SIG-M5 (cell line): ENCODE data around the gene SLC35F6.

ENCODE experiments used
- DNase-seq: peaks from one replicate; lab custom pipeline; 2025; lab: John Stamatoyannopoulos, UW

SLC35F6 gene, protein sequence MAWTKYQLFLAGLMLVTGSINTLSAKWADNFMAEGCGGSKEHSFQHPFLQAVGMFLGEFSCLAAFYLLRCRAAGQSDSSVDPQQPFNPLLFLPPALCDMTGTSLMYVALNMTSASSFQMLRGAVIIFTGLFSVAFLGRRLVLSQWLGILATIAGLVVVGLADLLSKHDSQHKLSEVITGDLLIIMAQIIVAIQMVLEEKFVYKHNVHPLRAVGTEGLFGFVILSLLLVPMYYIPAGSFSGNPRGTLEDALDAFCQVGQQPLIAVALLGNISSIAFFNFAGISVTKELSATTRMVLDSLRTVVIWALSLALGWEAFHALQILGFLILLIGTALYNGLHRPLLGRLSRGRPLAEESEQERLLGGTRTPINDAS

DNA sequence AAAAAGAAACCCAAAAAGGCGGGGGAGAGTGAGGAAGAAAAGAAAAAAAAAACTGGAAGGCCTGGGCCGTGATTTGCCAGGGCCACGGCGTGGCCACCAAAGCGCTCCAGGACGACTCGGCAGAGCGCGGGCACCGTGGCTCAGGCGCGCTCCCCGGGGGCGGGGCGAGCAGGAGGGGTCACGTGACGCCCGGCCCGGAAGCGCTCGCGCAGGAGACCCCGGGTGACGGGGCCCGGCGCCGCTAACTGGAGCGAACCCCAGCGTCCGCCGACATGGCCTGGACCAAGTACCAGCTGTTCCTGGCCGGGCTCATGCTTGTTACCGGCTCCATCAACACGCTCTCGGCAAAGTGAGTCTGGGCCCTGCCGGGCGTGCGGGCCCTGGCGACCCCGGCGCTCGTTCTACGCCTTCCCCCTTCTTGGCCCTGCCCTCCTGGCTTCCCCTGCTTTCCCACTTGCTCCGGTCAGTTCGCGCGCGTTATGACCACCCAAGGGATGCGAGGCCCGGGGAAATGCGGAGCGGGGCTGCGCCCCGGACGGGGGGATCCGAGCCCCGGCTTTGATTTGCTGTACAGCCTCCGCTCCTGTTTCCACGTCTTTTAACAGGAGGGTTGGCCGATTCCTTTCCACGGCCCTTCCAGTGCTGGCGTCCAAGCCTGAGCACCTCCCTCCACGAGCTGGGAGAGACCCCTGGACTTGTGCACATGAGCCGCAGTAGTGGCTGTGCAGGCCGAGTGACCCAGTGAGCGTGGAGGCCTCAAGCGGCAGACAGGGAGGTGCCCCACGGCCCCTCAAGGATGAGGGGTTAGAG lies at the start of gene SLC35F6:
SLC35F6 (plus strand) TSS at position 207 of the 810 bp plus-strand sequence; CDS start at position 273, 66 bp downstream.
- no peak for DNase-seq

DNA sequence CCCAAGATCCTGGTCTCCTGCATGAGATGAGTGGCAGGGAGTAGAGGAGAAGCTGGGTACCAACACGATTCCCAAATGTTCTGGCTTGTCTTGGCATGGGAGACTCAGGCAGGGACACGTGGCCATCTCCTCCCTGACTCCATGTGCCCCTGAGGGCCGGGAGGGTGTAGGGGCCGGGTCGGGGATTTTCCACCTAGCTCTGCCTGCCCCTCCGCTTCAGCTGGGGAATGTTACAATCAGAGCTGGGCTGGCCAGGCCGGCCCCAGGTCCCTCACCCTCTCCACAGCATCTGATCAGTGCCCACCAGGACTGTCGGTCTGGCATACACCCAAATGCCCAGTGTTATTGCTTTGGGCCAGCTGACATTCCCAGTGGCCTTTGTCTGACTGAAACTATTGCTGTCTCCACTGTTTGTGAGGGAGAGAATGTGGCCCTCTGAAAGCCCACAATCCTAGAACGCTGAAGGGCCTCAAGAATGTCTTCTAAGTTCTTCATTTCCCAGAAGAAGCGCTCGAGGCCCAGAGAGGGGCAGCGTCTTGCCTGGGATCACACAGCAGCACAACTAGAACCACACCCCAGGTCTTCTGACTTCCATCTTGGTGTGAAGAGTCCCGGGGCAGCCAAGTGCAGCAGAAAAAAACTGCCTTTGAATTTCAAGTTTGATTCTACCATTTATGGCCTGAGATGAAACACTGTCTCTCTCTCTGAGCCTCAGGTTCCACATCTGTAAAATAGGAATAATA lies 48.4 kb upstream of the SLC35F6 start:
- no peak for DNase-seq

DNA sequence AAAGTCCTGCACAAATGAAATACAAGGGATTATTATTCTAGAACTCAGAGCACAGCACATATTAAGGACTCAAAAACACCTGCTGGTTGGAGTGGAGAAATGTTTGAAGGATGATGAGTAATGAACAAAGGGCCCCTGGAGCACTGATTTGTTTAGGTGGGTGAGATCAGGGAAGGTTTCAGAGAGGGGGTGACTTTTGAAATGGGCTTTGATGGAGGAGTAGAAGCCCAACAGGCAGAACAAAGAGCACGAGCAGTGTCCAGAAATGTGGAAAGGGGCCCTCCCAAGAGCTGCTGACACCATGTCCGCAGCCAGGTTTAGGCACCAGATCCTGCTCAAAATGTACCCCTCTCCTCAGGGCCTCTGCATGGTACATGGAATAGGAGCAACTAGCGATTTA lies 47.7 kb upstream of the SLC35F6 start:
- no peak for DNase-seq

DNA sequence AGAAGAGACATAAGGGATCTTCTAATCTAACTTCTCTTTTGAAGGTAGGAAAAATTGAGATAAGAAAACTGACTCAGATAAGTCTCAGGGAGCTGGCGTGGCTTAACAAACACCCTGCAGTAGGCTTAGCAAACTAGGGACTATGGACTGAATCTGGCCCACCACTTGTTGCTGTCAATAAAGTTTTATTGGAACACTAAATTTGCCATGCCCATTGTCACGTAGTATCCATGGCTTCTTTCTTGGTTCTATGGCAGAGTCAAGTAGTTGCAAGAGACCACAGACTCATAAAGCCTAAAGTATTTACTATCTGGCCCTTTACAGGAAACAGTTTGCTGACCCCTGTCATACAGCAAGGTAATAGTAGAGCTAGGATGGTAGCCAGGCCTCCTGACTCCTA lies 47.3 kb upstream of the SLC35F6 start:
- no peak for DNase-seq

DNA sequence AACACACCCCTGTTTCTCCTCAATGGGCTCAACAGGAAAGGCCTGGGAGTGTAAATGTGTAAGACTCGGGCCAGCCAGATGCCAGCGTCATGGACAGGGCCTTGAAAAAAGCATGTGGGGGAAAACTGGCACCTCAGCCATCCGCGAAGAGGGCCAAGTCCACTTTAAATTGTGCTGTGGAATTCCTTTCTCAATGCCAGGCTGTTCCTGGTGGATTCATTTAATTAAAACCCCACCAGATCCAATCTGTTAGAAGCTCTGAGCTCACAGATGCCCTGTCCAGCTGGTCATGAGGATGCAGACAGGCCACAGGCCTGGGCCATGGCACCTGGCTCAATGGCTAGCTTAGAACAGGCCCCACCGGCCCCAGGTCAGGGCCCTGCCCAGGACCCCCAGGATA lies 46.7 kb upstream of the SLC35F6 start:
- no peak for DNase-seq

DNA sequence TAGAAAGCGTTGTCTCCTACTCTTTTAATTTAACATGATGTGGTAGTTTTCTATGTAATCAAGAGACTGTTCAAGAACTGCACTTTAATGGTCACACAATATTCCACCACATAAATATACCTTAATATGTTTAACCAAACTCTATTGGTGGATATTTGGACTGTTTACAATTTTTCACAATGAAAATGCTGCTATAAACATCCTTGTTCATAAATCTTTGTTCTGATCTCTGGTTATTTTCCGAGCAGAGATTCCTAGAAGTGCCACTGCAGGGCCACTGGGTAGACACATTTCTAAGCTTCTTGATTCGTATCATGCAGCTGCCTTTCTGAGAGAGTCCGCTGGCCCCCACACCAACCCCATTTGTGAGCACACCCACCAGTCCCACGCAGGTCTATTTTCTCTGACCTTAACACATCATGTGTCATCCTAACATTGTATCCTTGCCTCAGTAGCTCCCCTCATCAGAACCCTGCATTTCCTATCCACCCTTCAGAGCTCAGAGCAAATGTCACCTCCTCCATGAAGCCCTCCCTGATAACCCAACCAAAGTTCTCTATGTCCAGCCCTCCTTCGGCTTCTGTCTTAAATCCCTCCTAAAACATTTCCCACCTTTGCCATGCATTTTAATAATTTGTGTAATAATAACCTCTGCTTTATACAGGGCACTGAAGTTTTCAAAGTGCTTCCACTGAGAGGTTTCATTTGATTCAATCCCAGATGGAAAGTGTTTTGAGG lies 45.0 kb upstream of the SLC35F6 start:
- DNase-seq = no peak

DNA sequence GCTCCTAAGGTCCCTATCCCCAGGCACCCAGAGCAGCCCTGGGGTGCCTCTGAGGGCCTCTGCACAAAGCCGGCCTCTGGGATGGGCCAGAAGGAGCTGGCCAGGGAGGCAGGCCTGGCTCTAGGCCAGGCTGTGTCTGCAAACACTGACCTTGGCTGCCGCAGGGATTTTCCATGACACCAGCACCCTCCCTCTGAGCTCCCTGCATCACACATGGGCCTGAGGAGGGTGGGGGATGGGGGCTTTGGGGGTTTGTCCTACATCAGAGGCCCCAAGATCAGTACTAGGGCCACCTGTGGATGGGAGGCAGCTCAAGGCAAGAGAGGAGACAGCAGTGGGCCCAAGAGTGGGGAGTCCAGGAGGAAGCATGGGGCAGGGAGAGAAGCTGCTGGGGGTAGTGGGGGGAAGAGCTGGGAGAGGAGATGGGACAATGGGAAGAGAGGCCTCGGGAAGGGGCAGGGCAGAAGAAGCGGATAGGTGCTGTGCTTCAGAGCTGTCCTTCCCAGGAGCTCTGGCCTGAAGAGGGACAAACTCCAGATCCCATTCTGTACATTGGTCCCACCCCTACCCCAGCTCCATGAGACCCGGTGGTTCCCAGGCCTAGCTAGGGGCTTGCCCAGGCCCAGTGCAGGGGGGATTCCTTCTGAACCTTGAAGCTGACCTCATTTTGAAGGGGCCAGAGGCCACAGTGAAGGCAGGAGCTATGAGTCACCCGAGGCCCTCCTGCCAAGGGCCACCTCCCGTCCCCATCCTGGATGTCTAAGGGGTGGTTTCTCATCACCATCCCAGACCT lies 43.6 kb upstream of the SLC35F6 start:
- DNase-seq = no peak

DNA sequence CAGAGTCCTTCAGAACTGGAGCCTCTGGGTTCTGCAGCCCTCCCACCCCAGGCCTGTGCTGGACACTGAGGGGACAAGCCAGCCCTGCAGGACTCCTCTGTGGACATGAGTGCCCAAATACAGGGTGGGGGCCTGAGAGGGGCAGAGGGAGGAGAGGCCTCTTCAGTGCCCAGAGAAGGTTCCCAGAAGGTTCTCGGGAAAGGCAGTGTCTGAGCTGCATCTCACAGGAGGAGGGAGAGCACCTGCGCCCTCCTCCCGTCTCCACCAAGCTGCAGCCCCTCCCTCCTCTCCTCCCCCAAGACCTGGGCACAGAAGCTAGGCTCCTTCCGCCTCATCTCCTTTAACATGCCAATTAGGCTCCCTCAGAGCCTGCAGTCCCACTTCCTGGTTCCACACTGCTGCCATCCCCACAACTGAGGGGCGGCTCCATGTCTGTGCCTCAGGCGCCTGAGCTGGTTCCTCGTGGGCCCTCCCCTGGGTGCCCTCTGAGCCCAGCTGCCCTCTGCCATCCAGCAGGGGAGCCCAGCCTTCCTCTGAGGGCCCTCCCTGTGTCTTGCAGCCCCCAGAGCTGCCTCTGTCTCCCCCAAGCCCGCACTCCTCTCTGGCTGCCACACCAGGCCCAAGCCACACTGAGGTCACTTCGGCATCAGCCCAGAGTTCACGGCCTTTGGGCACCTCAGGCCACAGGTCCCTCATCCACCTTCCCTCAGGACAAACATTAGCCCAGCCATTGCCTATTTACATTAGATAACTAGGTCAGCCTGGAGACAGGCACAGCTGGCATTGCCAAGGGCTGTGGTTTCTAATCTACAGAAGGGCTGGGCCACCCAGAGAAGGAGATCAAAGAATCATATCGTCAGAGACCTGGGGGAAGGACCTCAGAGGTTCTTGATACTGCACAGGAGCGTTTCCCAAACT lies 42.7 kb upstream of the SLC35F6 start:
- DNase-seq = no peak

DNA sequence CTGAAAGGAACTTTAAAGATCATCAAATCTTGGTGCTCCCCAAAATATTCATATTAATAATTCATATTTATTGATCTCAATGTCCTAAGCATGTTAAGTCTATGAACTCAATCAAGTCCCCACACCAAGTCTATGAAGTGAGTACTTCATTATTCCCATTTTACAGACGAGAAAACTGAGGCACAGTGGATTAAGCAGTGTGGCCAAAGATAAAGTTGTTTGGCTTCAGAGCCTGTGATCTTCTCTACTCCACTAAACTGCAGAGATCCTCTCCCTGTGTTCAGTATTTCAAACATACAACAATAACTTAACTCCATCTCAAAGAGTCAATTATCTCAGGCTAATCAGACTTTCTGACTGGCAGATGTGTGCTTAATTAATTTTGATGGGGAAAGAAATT lies 41.8 kb upstream of the SLC35F6 start:
- no peak for DNase-seq

DNA sequence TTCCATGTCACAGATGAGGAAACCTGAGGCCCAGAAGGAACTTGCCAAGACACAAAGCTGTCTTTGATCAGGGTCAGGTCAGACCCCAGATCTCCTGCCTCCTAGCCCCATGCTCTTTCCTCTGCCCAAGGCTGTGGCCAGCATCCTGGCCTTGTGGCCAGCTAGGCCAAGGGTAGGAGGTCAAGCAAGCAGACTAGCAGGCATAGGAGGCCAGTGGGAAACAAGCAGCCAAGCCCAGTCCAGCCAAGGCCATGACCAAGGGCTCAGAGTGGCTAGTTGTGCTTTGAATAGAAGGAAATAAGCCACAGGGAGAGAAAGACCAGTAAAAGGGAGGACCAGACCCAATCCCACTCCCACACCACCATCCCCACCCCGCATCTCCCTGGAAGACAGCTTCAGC lies 41.2 kb upstream of the SLC35F6 start:
- no peak for DNase-seq

DNA sequence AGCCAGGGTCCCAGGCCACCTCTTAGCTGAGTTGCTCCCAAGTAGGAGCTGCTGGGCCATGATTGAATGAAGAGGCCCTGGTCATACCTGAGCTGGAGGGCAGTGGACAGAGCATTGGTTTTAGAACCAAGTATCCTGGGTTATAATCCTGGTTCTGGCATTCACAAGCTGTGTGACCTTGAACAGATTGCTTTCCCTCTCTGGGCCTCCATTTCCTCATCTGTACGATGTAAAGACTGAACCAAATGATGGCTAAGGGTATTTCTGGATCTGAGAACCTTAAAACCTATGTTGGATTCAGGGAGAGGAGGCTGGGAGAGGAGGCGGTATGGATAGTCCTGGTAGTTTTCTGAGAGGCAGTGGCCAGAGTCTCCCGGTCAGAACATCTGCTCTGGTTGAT lies 40.6 kb upstream of the SLC35F6 start:
- no peak for DNase-seq

DNA sequence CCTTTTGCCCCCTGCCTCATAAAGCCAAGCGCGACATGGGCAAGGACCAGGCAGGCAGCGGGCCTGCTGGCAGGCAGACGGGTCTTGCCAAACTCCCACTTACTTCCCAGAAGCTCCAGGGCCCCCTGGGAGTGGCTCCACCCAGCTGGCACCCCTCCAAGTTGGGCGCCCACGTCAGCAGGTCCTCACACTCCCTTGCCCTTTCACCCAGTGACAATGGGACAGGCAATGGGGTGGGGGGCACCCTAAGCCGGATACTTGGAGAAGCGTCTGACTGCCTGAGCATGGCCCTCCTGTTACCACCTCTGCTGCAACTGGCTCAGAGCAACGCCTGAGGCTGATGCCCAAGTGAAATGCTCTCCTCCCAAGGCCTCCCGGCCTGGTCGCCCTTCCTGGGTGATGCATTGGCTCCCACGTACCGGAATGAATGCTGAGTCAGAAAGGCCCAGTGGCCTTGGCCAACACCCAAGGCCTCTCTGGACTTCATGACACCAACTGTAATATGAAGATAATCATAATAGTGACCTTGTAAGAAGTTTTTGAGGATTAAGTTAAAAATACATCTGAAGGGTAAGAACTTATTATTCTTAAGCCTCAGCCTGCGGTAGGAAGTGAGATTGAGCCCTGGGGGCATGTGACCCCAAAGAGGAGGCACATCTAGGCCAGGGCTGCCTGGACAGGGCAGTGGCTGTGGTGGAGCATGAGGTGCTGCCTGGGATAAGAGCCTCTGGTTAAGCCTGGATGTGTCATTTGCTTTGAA lies 39.9 kb upstream of the SLC35F6 start:
- DNase-seq = no peak

DNA sequence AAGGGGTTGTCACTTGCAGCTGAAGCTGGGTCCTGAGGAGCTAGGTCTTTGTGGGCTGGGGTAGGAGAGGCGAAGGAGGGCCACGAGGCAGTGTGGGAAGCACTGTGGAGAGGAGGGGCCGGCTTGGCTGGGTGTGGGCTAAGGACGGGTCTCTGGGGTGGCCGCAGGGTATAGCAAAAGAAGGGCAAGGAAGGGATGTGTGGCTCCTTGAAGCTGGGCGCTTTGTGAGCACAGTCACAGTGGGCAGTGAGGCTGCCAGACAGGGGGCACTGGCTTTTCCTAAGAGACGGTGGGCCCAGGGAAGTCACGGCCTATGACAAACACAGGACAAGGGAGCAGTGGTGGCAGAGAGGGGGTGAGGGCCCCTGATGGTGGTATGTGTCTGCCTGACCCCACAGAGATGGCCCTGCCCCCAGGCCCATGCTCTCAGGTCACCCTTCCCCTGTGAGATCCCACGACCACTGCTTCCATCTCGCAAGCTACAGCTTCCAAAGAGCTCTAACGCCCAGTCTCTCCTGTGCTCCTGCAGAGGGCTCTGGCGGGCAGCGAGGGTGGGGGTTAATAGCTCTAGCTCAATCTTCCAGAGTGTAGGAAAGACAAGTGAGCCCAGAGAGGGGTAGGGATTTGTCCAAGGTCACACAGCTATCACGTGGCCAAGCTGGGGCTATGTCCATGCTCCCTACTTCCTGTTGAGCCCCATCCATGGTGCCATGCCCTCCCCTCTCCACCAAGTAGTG lies 39.1 kb upstream of the SLC35F6 start:
- DNase-seq = no peak

DNA sequence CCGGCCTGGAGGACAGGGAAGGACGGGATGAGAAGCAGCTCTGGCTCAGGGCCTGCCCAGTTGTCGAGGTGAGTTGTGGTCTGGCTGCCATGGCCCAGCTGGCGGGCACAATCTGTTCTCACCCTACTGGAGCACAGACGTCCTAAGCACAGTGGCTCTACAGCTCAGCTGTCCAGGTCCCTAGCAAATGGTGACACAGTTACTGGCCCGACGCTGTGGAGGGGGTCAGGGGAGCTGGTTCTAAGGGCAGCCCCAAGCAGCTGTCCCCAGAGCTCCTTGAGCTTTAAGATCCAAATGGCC lies 38.6 kb upstream of the SLC35F6 start:
- DNase-seq = no peak

DNA sequence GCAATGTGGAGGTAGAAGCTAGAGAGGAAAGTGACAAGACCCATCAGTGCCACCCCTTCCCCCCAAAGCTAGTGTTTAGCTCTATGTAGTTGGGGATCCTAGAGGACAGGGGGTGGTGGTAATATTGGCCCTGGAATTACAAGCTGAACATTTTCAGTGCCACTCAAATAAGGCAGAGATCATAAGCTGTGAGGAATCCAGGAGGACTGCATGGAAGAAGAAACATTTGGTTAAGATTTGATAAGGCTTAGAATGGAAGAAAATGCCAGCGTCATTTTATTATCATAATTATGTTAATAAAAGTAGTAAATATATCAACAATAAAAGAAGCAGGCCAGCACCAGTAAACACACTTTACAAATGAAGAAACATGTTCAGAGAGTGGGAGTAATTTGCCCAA lies 37.9 kb upstream of the SLC35F6 start:
- DNase-seq = no peak

DNA sequence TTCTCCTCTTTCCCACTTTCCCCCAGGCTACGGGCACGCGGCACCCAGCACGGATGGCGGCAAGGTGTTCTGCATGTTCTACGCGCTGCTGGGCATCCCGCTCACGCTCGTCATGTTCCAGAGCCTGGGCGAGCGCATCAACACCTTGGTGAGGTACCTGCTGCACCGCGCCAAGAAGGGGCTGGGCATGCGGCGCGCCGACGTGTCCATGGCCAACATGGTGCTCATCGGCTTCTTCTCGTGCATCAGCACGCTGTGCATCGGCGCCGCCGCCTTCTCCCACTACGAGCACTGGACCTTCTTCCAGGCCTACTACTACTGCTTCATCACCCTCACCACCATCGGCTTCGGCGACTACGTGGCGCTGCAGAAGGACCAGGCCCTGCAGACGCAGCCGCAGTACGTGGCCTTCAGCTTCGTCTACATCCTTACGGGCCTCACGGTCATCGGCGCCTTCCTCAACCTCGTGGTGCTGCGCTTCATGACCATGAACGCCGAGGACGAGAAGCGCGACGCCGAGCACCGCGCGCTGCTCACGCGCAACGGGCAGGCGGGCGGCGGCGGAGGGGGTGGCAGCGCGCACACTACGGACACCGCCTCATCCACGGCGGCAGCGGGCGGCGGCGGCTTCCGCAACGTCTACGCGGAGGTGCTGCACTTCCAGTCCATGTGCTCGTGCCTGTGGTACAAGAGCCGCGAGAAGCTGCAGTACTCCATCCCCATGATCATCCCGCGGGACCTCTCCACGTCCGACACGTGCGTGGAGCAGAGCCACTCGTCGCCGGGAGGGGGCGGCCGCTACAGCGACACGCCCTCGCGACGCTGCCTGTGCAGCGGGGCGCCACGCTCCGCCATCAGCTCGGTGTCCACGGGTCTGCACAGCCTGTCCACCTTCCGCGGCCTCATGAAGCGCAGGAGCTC lies 36.2 kb upstream of the SLC35F6 start:
- no peak for DNase-seq

DNA sequence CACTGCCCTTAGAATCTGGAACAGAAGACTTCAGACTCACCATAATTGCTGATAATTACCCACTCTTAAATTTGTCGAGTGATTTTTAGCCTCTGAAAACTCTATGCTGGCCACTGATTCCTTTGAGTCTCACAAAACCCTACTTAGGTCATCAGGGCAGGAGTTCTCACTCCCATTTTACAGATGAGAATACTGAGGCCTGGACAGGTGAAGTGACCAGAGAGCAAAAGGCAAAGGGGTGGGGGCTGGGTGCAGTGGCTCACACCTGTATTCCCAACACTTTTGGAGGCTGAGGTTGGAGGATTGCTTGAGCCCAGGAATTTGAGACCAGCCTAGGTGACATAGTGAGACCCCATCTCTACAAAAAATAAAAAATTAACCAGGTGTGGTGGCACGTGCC lies 34.8 kb upstream of the SLC35F6 start:
- DNase-seq = no peak
